ENCODE results near the gene TSPEAR.
"Not testable (repeated sequence)": the region's sequence is repeated elsewhere in the genome, so short reads cannot be mapped to it uniquely, and the experiment has no call there.

Gene TSPEAR

DNA sequence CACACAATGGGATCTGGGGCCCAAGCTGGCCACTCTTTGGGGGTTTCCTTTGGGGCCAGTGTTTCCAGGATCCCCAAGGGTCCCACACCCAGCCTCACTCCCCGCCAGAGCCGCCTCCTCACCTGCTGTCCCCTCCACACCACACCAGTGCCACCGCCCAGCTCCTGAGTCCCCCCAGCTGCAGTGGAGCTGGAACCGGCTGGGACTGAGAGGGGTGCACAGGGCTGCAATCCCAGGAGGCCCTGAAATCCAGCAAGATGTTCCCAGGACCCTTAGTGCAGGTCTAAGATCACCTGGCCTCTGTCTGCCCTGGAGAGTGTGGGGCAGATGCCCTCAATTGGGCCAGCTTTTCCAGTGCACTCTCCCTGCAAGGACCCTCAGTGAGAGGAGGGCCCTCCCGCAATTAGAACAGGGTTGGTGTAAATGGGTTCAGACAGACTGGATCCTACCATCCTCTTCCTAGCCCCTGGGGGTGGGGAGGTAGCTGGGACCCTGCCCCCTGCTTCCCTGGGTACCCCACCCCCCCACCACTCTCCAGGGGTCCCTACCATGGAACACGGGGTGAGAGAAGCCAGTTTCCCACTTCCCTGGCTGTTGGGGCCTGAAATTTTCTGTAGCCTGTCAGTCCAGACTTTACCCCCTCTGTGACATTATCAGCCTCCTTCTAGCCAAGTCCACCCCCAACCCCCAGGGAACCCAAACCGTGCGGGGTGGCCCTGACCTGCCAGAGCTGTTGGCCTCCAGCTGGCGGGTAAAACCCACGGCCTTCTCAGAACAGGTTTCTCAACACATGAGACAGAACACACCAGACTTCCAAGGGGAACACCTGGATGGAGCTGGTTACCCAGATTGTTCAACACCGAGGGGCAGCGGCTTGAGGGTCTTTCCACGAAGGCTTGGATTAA lies 7.4 kb downstream of the TSPEAR start:
- DNase-seq (ENCODE audit: extremely low read depth in 1 of 2, low read depth in 1 of 2): no peak

- no peak for DNase-seq (ENCODE audit: extremely low read depth in 1 of 2, low read depth in 1 of 2)
These were observed 8.2 kb downstream of the TSPEAR start for GRCh38 chr21:44702973-44703730.

DNA sequence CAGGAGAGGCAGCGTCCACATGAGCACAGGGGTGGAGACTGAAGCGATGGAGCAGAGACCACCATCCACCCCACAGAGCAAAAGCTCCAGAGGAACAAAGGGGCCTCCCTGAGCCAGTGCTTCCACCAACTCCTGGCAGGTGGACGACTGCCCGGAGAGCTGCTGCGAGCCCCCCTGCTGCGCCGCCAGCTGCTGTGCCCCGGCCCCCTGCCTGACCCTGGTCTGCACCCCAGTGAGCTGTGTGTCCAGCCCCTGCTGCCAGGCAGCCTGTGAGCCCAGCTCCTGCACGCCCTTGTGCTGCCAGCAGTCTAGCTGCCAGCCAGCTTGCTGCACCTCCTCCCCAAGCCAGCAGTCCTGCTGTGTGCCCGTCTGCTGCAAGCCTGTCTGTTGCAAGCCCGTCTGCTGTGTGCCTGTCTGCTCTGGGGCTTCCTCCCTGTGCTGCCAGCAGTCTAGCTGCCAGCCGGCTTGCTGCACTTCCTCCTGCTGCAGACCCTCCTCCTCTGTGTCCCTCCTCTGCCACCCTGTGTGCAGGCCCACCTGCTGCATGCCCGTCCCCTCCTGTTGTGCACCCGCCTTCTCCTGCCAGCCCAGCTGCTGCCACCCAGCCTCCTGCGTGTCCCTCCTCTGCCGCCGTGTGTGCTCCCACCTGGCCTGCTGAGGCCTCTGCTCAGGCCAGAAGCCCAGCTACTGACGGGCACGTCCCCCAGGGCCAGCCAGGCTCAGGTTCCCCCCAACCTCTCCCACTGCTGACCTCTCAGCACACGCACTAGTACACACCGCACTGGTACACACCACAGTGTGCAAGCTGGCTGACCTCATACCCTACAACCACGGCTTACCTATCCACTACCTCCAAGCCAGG lies 9.0 kb downstream of the TSPEAR start:
- DNase-seq (ENCODE audit: extremely low read depth in 1 of 2, low read depth in 1 of 2): no peak

DNA sequence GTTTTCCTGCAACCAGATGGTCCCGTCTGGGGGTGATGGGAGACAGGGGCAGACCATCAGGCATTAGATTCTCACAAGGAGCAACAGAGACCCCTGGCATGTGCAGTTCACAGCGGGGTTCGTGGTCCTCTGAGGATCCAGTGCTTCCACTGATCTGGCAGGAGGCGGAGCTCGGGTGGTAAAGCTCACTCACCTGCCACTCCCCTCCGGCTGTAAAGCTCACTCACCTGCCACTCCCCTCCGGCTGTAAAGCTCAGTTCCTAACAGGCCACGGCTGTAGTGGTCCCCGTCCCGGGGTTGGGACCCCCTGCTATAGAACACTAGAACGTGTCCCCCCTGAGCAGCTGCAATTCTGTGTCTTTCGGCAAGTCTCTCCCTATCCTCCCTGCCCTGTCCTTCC lies 9.8 kb downstream of the TSPEAR start:
- no peak for DNase-seq (ENCODE audit: extremely low read depth in 1 of 2, low read depth in 1 of 2)

- DNase-seq (ENCODE audit: extremely low read depth in 1 of 2, low read depth in 1 of 2): no peak
These were observed 10.4 kb downstream of the TSPEAR start for GRCh38 chr21:44701023-44701400.

DNA sequence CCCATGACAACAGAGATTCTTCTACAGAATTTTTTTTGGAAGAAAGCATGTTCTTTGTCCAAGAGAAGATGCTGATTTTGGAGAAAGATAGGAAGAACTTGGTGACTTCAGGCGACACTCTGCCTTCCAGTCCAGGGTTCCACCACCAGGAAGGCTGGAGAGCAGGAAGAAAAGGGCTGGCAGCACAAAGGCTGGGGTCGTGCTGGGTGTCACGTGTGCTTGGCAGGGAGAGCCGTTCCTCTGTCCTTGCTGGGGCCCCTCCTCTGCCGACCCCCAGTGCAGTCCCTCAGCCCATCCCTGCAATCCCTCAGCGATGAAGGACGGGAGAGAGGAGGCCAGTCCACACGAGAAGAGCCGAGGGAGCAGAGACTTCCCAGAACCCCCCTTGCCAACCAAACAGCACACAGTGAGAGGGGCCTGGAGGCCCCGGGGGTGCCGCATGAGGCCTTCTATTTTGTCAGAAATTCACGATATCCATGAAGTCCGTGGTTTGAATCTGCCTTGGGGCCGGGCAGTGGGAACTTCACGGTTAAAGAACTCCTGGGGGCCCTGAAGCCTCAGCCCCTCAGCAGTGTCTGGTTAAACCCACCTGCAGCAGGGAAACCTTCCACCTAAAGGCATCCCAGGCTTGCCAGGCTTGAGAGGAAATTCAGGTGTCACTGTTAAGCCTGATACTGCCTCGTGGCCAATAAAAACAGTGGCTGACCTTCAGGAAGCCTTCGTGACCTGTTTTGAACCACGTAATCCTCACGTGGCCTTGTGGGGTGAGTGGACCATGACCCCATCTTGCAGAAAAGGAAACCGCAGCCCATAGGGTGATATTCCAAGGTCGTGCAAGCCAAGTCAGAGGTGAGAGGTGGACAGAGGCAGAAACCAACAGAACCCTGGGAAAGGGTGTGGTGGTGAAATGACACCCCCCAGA lies 11.0 kb downstream of the TSPEAR start:
- no peak for DNase-seq (ENCODE audit: extremely low read depth in 1 of 2, low read depth in 1 of 2)

DNA sequence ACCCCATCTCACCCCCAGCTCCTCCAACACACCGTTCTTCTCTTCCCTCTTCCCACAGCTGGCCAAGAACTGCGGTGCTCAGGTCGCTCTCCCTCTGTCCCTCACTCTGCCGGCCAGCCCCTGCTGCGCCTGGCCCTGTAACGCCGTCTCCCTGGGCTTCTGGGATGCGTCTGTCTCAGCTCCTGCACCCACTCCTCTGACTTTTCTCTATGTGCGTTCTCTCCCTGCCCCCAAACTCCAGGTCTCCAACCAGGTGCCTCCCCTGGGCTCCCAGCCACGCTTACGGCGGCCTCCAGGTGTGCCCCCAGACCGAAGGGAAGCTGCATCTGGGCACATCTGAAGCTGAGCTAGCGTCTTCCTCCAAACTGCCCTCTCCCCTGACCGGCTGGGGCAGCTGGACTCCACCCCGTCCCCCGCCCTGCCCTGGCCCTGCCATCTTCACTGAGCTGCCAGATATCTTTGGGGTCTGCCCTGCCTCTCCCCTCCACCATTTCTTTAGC lies 11.8 kb downstream of the TSPEAR start:
- no peak for DNase-seq (ENCODE audit: extremely low read depth in 1 of 2, low read depth in 1 of 2)

- DNase-seq (ENCODE audit: extremely low read depth in 1 of 2, low read depth in 1 of 2): no peak
These were observed 13.3 kb downstream of the TSPEAR start for GRCh38 chr21:44697811-44698734.

GRCh38 chr21:44697172-44697810 lies 14.1 kb downstream of the TSPEAR start, which contains the start of gene KRTAP10-12:
TSS of gene KRTAP10-12 (plus strand) at chr21:44697172. CDS start at chr21:44697202, 30 bp downstream.
- DNase-seq (ENCODE audit: extremely low read depth in 1 of 2, low read depth in 1 of 2): not testable (repeated sequence)

GRCh38 chr21:44696572-44696971 lies 14.8 kb downstream of the TSPEAR start:
- DNase-seq (ENCODE audit: extremely low read depth in 1 of 2, low read depth in 1 of 2): no peak

GRCh38 chr21:44695641-44696040 lies 15.7 kb downstream of the TSPEAR start:
- DNase-seq (ENCODE audit: extremely low read depth in 1 of 2, low read depth in 1 of 2): no peak

- no peak for DNase-seq (ENCODE audit: extremely low read depth in 1 of 2, low read depth in 1 of 2)
These were observed 16.2 kb downstream of the TSPEAR start for GRCh38 chr21:44695184-44695583.

DNA sequence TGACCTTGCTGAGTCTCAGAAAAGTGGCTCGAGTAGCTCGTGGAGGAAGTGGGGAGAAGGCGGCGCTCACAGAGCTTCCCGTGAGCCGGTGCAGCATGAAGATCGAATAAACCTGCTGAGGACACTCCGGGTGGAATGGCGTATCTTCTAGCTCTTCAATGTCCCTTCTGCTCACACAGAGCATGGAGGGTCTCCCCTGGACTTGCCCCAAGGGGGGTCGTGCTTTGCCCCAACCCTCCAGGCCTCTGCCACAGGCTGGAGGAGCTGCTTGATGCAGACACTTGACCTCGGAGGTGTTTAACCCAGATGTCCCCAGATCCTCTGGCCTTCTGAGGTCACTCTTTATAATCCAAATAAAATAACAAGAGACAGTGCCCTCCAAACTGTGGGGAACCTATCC lies 16.6 kb downstream of the TSPEAR start:
- no peak for DNase-seq (ENCODE audit: extremely low read depth in 1 of 2, low read depth in 1 of 2)

GRCh38 chr21:44692798-44693512 lies 18.4 kb downstream of the TSPEAR start:
- DNase-seq (ENCODE audit: extremely low read depth in 1 of 2, low read depth in 1 of 2): no peak

DNA sequence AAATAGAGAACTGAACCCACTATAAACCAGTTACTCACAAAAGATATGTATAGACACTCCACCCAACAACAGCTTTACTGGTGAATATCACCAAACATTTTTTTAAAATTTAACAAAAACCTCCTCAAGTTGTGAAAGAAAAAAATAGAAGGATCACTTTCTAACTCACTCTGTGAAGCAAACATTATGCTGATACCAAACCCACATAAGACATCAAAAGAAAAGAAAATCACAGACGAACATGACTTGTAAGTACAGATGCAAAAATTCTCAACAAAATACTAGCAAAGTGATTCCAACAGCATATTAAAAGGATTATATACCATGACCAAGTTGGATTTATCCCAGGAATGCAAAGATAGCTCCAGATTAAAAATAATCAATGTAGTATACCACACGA lies 19.7 kb downstream of the TSPEAR start:
- no peak for DNase-seq (ENCODE audit: extremely low read depth in 1 of 2, low read depth in 1 of 2)

- DNase-seq (ENCODE audit: extremely low read depth in 1 of 2, low read depth in 1 of 2): not testable (repeated sequence)
These were observed 21.6 kb downstream of the TSPEAR start for GRCh38 chr21:44689740-44690139.

DNA sequence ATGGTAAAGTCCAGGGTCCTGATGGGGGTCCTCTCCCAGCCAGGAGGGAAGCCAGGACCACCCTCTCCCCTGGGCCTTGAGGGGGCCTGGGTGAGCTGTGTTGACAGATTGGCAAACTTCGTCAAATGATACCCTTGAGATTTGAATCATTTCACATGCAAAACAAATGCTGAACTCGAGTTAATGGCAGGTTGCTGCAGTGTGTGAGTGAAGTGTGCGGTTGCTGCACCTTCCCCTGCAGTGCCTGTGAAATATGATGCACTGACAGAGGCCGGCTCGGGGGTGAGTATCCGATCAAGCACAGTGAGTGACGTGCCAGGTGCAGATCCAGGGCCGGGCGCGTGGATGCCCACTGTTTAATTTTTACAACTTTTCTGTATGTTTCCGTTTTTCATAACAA lies 23.7 kb downstream of the TSPEAR start:
- DNase-seq (ENCODE audit: extremely low read depth in 1 of 2, low read depth in 1 of 2): no peak
